ENCODE measurements around the gene DOCK2.

Gene DOCK2

GRCh38 chr5:169942181-169942580, 305.1 kb downstream of the DOCK2 start (continued):
- TF ChIP-seq PATZ1 (tag by site-specific recombination; IDR thresholded peaks at IDR 0.05) = no peak
- TF ChIP-seq, protein P1, sequence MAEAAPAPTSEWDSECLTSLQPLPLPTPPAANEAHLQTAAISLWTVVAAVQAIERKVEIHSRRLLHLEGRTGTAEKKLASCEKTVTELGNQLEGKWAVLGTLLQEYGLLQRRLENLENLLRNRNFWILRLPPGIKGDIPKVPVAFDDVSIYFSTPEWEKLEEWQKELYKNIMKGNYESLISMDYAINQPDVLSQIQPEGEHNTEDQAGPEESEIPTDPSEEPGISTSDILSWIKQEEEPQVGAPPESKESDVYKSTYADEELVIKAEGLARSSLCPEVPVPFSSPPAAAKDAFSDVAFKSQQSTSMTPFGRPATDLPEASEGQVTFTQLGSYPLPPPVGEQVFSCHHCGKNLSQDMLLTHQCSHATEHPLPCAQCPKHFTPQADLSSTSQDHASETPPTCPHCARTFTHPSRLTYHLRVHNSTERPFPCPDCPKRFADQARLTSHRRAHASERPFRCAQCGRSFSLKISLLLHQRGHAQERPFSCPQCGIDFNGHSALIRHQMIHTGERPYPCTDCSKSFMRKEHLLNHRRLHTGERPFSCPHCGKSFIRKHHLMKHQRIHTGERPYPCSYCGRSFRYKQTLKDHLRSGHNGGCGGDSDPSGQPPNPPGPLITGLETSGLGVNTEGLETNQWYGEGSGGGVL (tag by site-specific recombination; IDR thresholded peaks at IDR 0.05) = no peak
- TF ChIP-seq, protein P2, sequence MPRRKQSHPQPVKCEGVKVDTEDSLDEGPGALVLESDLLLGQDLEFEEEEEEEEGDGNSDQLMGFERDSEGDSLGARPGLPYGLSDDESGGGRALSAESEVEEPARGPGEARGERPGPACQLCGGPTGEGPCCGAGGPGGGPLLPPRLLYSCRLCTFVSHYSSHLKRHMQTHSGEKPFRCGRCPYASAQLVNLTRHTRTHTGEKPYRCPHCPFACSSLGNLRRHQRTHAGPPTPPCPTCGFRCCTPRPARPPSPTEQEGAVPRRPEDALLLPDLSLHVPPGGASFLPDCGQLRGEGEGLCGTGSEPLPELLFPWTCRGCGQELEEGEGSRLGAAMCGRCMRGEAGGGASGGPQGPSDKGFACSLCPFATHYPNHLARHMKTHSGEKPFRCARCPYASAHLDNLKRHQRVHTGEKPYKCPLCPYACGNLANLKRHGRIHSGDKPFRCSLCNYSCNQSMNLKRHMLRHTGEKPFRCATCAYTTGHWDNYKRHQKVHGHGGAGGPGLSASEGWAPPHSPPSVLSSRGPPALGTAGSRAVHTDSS (tag by site-specific recombination; IDR thresholded peaks at IDR 0.05) = no peak

- ChIA-PET CTCF (no interaction called here), POLR2A (no interaction called here)
- TF ChIP-seq ZNF571 (tag by site-specific recombination; IDR thresholded peaks at IDR 0.05) (no peak), ZNF214 (tag by site-specific recombination; IDR thresholded peaks at IDR 0.05; ENCODE audit: borderline replicate concordance) (no peak), ZNF280C (tag by site-specific recombination; IDR thresholded peaks at IDR 0.05) (no peak), ZNF529 (tag by site-specific recombination; IDR thresholded peaks at IDR 0.05; ENCODE audit: insufficient replicate concordance) (no peak), PRDM1 (tag by site-specific recombination; IDR thresholded peaks at IDR 0.05) (no peak), SP2 (tag by site-specific recombination; IDR thresholded peaks at IDR 0.05) (no peak), ZNF580 (tag by site-specific recombination; IDR thresholded peaks at IDR 0.05) (no peak), ZNF624 (tag by site-specific recombination; IDR thresholded peaks at IDR 0.05) (no peak), ZNF623 (tag by site-specific recombination; IDR thresholded peaks at IDR 0.05) (no peak), ZBTB7A (tag by site-specific recombination; IDR thresholded peaks at IDR 0.05; ENCODE audit: low read depth) (no peak), INSM2 (tag by site-specific recombination; IDR thresholded peaks at IDR 0.05) (no peak), ZNF311 (tag by site-specific recombination; IDR thresholded peaks at IDR 0.05; ENCODE audit: borderline replicate concordance) (no peak), ZNF133 (tag by site-specific recombination; IDR thresholded peaks at IDR 0.05) (no peak), ZNF2 (tag by site-specific recombination; IDR thresholded peaks at IDR 0.05) (no peak), ZNF48 (tag by site-specific recombination; IDR thresholded peaks at IDR 0.05) (no peak), ELK4 (IDR thresholded peaks at IDR 0.05; ENCODE audit: borderline replicate concordance, low read depth, low read length) (no peak), ZNF394 (tag by site-specific recombination; IDR thresholded peaks at IDR 0.05; ENCODE audit: borderline replicate concordance) (no peak), ZNF561 (tag by site-specific recombination; IDR thresholded peaks at IDR 0.05; ENCODE audit: borderline replicate concordance) (no peak), ZNF555 (tag by site-specific recombination; conservative IDR thresholded peaks at IDR 0.05) (no peak)
- Histone ChIP-seq H3K4me3 (ENCODE audit: low read depth, low read length) (no peak overlapping the region), H3K9me3 (ENCODE audit: control insufficient read depth, insufficient read depth, low read depth, low read length) (no peaks in the 10 kb centered on the region), H3K27ac (ENCODE audit: extremely low read depth, low read depth, low read length) (no peak overlapping the region), H3K4me1 (ENCODE audit: control insufficient read depth, insufficient read depth, low read length) (no peaks in the 10 kb centered on the region), H3K36me3 (ENCODE audit: control insufficient read depth in 2 of 2, insufficient read depth in 1 of 2, low read length in 2 of 2) (no peaks in the 10 kb centered on the region)
Observed at GRCh38 chr5:169943026-169943425, 306.0 kb downstream of the DOCK2 start.

All from HEK293 (cell line).